HG03558 (cell line): ENCODE measurements around the gene SNED1.

ENCODE experiments used
- ATAC-seq: cut with Tn5 transposase; IDR thresholded peaks from one replicate; pipeline ENCODE4 v1.9.1; 2021; ENCODE audit warnings: moderate number of reproducible peaks; ENCODE audit not compliant: unreplicated experiment; ENCODE audit errors: extremely low read depth

The SNED1 gene

GRCh38 chr2:241118737-241119505 is 120.5 kb downstream of the SNED1 start:
- no peak for ATAC-seq

- ATAC-seq, result no peak
Measured at GRCh38 chr2:241120440-241120839, 122.0 kb downstream of the SNED1 start.

- ATAC-seq, result no peak
Measured at GRCh38 chr2:241121008-241121407, 122.6 kb downstream of the SNED1 start.

GRCh38 chr2:241122376-241123002 is 124.1 kb downstream of the SNED1 start:
- ATAC-seq, result no peak

- no peak for ATAC-seq
Measured at GRCh38 chr2:241123816-241124536, 125.6 kb downstream of the SNED1 start.

GRCh38 chr2:241125626-241126025 is 127.2 kb downstream of the SNED1 start:
- no peak for ATAC-seq

- ATAC-seq, result no peak
Measured at GRCh38 chr2:241126201-241126611, 127.8 kb downstream of the SNED1 start.

- ATAC-seq, result no peak
Measured at GRCh38 chr2:241126771-241127202, 128.4 kb downstream of the SNED1 start.

GRCh38 chr2:241128266-241128665 is 129.8 kb downstream of the SNED1 start:
- ATAC-seq, result no peak

GRCh38 chr2:241129086-241129871 is 130.9 kb downstream of the SNED1 start:
- no peak for ATAC-seq

GRCh38 chr2:241130316-241130715 is 131.9 kb downstream of the SNED1 start:
- ATAC-seq, result no peak

GRCh38 chr2:241131531-241131930 is 133.1 kb downstream of the SNED1 start:
- ATAC-seq, result no peak

- no peak for ATAC-seq
Measured at GRCh38 chr2:241132538-241133435, 134.4 kb downstream of the SNED1 start.

GRCh38 chr2:241133436-241133820 is 135.0 kb downstream of the SNED1 start:
- ATAC-seq, result no peak

- no peak for ATAC-seq
Measured at GRCh38 chr2:241134711-241135110, 136.3 kb downstream of the SNED1 start.

GRCh38 chr2:241135737-241136136 is 137.3 kb downstream of the SNED1 start:
- ATAC-seq, result no peak

GRCh38 chr2:241136191-241136590 is 137.8 kb downstream of the SNED1 start:
- ATAC-seq, result no peak

- ATAC-seq, result no peak
Measured at GRCh38 chr2:241136661-241137260, 138.3 kb downstream of the SNED1 start.
